T-helper 1 cell treated with Interleukin-12 subunit alpha and Interleukin-12 subunit beta and Interleukin-4 antibody, amounts not matched to agents 30 ng/mL and 1 ng/mL, for 36 hours (primary cell): Measurements from ENCODE around the gene CDY2B. TPM values are rescaled to one million over a fixed set of nuclear protein-coding genes. Genes with fewer than 3 reads are reported as not detected.
"Not testable (repeated sequence)": the region's sequence is repeated elsewhere in the genome, so short reads cannot be mapped to it uniquely, and the experiment has no call there.

Experiments
- intact Hi-C: fragments of 100-400 bp; cut with micrococcal nuclease; formaldehyde crosslinking; loops from one replicate; pipeline ENCODE4 v1.15.1; 2024
- total RNA-seq: library from RNA; stranded (reverse); gene quantifications from 2 replicates; pipeline ENCODE4 v1.2.3, GENCODE V29; 2022

CDY2B gene, protein sequence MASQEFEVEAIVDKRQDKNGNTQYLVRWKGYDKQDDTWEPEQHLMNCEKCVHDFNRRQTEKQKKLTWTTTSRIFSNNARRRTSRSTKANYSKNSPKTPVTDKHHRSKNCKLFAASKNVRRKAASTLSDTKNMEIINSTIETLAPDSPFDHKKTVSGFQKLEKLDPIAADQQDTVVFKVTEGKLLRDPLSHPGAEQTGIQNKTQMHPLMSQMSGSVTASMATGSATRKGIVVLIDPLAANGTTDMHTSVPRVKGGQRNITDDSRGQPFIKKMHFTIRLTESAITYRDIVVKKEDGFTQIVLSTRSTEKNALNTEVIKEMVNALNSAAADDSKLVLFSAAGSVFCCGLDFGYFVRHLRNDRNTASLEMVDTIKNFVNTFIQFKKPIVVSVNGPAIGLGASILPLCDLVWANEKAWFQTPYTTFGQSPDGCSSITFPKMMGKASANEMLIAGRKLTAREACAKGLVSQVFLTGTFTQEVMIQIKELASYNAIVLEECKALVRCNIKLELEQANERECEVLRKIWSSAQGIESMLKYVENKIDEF
- not detected in 2 replicates for total RNA-seq

DNA sequence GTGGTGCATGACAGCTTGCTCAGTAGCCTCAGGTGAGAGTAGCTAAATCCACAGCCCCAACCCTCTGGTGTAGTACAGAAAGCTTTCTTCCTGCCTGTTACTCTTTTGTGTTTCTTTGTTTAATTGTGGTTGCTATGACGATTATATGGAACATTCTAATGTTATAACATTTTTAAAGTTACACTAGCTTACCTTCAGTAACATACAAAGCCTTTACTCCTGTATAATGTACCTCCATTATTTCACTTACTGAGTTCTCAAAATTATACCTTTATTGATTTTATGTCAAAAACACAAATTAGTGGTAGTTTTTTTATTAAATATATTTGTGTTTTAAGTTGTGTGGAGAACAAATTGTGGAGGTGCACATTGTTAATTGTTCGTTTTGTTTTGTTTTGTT is at the start of gene CDY2B:
Gene CDY2B, minus strand, starts transcription at position 101 of the 400 bp plus-strand sequence. CDS start 328 bp downstream, outside the sequence.
- intact Hi-C loops: not testable (repeated sequence)

DNA sequence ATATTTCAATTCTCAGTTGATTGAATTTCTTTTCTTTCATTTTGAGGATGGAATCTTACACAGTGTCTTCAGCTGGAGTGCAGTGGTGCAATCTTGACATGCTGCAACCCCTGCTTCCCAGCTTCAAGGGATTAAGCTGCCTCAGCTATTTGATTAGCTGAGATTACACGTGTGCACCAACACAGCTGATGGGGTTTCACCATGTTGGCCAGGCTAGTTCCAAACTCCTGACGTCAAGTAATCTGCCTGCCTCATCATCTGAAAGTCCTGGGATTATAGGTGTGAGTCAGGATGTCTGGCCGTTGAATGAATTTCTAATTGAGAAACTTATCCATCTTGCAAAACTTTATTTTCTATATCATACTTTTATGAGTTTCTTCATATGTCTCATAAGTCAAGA is 28.0 kb upstream of the CDY2B start:
- intact Hi-C loops: not testable (repeated sequence)

DNA sequence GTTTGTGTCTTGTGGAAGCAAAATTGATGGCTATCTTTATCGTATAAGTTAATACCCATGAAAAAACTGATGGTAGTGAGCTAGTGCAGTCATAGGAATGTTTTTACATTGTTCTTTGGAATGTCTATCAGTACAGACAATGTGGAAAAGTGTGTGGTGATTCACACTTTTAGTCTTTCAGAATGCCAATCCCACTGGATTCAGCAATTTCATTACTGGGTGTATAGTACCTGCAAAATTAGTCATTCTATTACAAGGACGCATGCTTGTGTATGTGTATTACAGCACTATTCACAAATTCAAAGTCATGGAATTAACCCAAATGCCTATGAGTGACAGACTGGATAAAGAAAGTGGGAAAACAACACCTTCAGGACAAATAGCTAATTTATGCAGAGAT is 27.3 kb upstream of the CDY2B start:
- intact Hi-C loops: not testable (repeated sequence)

DNA sequence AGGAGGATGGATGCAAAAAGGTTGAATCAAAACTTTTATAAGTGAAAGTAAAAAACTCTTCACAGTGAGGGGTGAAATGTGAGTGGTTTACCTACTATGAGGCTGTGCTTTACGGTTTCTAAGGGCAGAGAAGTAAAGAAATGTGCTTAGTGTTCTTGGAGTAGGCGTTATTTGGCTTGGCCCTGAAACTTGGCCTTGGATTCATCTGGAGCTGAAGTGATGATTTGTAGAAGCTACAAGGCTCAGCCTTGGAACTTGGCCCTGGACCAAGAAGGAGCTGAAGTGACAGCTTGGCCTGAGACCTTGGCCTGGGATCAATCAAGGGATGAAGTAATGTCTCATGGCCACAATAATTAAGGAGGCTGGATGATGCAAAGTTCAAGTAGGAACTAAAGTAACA is 1.7 kb upstream of the CDY2B start:
- intact Hi-C loops: not testable (repeated sequence)

DNA sequence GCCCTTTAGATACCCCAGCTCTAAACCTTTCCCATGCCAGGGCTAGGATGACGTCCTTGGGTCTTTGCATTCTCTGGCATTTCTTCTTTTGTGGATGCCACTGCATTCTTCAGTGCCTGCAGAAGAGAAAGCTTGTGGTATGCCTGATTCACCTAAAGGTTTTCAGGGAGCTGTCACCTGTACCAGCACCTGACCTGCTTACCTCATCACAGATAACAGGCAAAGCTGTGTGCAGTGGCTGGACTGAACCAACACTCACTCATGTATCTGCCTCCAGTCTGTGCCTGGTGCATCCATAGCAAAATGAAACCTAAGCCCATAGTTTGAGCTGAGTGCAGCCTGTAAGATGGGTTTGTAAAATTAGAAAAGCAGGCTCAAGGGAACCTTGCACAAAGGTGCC is 3.3 kb downstream of the CDY2B start:
- intact Hi-C loops: not testable (repeated sequence)

DNA sequence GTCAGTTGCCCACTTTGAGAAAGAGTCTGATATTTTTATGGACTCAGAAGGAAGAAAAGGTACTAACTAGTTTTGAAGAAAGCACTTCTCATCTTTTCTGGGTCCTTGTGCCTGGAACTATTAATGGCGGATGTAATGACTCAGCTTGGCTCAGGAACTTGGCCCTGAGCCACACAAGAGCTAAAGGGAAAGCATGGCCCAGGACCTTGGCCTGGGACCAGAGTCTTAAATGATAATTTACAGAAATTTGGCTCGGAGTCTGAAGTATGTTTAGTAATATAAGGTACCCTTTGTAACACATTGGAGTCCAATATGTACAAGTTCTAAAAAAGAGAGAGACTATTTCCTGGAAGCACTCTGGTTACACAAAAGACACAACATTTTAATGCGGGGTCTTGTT is 4.6 kb downstream of the CDY2B start:
- intact Hi-C loops: not testable (repeated sequence)

DNA sequence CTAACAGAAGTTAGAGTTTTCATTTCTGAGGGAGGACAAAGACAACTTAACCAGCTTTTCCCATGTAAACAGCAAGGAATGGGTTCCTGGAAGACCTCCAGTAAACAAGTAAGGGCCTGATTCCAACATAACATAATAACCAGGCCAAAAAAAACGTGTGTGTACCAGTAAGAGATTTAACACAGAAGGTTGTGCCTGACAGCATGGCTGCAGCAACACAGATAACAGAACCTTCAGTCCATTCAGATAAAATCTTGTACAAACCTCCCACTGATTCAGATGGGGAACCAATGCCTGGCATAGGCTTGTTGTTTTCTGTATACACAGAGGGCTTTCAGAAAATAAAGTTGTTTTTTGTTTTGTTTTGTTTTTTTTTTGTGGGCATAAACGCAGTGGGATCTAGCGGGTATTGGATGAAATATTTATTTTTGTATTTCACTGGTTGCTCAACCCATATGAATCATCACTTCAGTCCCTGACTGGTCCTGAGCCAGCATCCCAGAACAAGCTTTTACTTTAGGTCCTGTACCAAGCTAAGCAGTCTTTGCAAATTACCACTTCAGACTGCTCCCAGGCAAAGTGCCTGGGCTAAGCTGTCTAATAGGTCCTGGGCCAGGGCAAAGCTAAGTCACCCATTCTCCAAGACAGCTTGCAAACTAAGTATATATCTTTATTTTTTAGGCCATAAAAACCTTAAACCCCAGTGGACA is 8.7 kb downstream of the CDY2B start:
- intact Hi-C loops: not testable (repeated sequence)

DNA sequence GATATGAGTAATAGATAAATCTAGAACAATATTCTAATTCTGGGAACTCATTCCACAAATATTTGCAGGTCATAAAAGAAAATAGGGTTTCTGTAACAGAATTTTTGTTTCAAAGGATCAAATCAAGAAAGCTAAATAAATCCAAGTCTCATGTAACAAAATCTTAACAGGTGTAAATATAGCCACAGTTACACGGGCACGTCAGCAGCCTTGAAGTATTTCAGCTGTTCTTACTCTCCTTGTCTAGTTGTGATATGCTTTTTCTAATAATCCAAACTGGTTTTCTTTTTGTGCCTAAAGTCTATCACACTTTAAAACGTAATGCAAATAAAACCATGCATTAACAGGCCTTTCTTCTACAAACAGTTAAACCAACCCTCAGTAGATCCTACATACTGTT is 9.3 kb downstream of the CDY2B start:
- intact Hi-C loops: not testable (repeated sequence)

DNA sequence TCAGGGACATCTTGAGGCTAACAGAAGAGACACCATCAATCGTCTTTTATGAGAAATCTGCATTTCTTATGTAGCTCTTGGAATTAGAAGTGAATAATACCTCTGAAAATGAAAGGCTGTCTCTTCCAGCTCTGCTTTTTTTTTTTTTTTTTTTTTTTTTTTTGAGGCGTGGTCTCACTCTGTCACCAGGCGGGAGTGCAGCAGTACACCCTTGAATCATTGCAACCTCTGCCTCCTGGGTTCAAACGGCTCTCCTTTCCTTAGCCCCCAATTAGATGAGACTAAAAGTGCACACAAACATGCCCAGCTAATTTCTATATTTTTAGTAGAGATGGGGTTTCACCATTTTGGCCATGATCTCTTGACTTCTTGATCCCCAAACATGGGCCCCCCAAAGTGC is 12.2 kb downstream of the CDY2B start:
- intact Hi-C loops: not testable (repeated sequence)

DNA sequence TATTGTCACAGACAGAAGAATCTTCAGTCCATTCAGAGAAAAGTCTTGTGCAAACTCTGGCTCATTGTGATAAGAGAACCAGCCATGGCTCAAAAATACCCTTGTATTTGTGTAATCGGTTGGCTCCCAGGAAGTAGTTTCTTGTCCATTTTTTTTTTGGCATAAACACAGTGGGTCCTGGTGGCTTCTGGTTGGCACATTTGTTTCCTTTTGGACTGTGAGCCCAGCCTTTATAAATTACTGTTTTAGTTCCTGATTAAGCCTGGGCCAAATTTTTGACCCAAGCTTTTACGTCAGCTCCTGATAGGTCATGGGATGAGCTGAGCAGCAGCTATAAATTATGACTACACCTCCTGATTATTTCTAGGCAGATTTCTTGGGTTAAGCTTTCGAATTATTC is 19.4 kb downstream of the CDY2B start:
- intact Hi-C loops: not testable (repeated sequence)

DNA sequence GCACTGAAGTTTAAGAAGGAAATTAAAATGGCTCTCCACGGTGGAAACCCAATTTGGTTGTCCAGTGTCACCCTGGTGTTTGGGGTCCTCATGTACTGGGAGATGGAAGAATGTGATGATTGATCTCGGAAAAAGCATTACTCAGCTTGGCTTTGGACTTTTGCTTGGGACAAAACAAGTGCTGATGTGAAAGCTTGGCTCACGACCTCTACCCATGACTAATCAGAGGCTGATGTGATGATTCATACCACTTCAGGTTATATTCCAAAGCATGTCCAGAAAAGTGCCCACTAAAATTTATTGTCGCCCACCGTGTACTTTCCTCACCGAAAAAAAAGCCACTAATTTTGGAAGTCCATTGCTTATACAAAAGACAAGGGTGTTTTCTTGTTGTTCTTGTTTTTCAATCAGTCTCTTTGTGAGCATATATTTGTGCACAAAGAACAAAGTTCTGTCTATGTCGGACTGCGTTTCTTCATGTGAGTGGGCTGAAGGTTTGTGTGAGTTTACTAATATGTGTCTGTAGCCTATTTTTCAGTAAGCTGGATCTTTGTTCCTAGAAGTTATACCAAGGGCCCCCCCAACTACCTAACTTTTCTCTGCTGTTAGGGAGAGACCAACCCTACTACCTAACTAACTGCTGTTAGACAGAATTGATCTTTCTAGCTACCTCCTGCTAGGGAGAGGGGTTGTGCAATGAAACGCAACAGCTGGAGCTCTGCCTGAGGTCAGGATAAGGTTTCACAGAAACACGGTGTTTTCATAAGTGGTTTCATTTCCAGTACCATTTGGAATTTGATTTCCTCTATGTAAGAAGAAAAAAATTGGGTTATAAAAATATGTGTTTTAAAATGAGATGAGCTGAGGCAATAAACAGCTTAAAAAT is 22.8 kb downstream of the CDY2B start:
- intact Hi-C loops: not testable (repeated sequence)

DNA sequence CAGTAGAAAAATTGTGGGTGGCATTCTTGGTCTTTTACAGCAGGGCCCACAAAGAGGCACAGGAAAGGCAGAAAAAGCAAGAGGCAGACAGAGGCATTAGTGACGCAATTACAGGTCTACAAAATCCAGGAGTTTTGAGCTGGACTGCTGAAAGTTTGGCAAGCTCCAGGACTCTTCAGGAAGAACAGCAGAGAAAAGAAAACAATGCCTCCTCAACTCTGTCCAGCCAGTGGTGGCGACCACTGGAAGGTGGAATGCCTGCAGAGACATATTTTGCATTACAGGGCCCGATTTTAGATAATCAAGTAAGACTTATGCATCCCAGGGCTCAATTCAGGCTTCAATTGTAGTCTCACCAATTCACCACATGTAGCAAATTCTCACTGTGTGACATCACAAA is 23.5 kb downstream of the CDY2B start:
- intact Hi-C loops: not testable (repeated sequence)

DNA sequence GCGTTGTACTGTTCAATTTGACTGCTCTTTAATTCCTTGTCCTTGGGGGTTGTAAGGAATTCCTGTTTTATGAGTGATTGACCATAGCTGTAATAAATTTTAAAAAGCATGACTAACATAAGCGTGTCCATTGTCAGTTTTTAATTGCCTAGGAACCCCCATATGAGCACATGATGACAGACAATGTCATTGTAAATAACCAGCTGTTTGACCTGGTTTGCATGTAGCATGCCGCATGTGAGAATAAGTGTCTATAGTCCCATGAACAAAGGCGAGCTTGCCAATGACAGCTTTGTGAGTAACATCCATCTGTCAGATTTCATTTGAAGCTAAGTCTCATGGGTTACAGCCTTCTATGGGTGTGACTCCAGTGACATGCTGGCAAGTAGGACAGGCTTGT is 30.9 kb downstream of the CDY2B start:
- intact Hi-C loops: not testable (repeated sequence)

DNA sequence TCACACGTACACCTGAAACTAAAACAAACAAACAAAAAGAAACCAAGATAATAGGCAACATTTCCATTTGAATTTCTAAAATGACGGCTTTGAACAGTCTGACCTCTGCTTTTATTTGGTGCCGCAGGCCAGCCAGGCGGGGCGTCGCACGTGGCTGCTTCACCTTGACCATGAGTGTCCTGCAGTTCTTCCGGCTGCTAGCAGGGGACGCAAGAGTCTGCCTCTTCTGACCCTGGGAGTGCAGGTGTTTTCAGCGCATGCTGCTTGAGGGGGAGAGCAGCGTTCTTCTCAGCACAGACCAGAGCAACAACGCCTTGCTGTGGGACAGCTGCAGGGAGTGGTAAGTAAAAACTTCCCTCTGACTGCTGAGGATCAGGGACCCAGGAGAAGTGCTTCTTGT is 47.9 kb downstream of the CDY2B start:
- intact Hi-C loops: not testable (repeated sequence)

Other genes with a start within 250 kb of the CDY2B start
- not detected in 2 replicates for gene CDY2A, start 145.6 kb upstream of the CDY2B start, total RNA-seq